Gastrocnemius medialis (tissue), 4 donors: ENCODE measurements around the gene USH2A.

ENCODE experiments used
- POLR2A ChIP-seq, 2 donors: fragments of 450-650 bp; IDR thresholded peaks; one replicate each; pipeline ENCODE4 v1.6.1; 2017; ENCODE audit warnings: antibody characterized with exemption in 2 of 2, mild to moderate bottlenecking in 2 of 2, moderate library complexity in 2 of 2
- TF ChIP-seq, protein P1 (sequence below), 5 experiments: fragments of 450-650 bp in 3 of 5; fragments of 200-600 bp in 2 of 5; sonication (generic) in 2 of 5; IDR thresholded peaks in 4 of 5; conservative IDR thresholded peaks in 1 of 5; 1 replicate in 4 of 5; 2 replicates in 1 of 5; pipeline ENCODE4 v1.5.1; 2016 to 2019; ENCODE audit warnings: antibody characterized with exemption in 5 of 5, mild to moderate bottlenecking in 3 of 5, moderate library complexity in 3 of 5

DNA sequence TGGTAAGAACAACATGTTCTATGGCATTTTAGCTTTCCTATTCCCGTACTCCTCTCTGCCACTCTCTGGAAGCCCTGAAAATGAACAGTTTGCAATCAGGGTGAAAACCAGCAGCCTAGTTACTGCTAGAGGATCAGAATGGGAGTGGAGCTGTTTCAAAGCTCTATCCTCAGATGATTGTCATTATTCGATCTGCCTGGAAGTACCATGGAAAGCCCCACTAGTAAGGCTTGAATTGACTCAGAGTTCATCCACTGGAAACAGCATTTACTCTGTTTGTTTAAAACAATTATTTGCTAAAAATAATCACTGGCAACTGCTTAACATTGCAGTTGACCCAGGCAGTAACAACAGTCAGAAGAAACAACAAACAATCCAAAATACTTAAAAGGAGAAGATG, 91.2 kb downstream of the USH2A start:
- TF ChIP-seq, protein P1, sequence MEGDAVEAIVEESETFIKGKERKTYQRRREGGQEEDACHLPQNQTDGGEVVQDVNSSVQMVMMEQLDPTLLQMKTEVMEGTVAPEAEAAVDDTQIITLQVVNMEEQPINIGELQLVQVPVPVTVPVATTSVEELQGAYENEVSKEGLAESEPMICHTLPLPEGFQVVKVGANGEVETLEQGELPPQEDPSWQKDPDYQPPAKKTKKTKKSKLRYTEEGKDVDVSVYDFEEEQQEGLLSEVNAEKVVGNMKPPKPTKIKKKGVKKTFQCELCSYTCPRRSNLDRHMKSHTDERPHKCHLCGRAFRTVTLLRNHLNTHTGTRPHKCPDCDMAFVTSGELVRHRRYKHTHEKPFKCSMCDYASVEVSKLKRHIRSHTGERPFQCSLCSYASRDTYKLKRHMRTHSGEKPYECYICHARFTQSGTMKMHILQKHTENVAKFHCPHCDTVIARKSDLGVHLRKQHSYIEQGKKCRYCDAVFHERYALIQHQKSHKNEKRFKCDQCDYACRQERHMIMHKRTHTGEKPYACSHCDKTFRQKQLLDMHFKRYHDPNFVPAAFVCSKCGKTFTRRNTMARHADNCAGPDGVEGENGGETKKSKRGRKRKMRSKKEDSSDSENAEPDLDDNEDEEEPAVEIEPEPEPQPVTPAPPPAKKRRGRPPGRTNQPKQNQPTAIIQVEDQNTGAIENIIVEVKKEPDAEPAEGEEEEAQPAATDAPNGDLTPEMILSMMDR (IDR thresholded peaks at IDR 0.05 in 4 of 5, conservative IDR thresholded peaks at IDR 0.05 in 1 of 5): no peak
- no peak for TF ChIP-seq POLR2A (IDR thresholded peaks at IDR 0.05)
